ENCODE data around the gene TBC1D21.
A peak's percentile ranks its signal among the peaks of the same experiment; 100 is the strongest.

TBC1D21 gene

GRCh38 chr15:73862276-73862675, 11.1 kb upstream of the TBC1D21 start:
- no peak for DNase-seq

DNA sequence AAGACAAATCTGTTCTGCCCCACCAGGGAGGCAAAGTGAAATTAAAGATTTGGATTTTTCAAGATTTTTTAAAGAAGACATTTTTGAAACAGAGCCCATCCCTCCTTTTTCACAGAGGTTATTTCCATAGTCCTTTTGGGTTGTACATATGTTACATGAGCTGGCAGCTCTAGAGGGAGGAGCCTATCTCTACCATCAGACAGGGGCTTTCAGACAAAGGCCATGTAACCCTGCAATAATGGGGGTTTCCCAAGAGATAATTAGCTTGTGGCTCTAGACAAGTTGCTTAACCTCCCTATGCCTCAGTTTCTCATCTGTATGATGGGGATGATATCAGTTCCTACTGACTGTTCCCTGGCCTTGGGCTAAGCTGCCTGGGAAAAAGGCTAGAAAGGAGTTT, 8.0 kb upstream of the TBC1D21 start:
- DNase-seq = no peak

DNA sequence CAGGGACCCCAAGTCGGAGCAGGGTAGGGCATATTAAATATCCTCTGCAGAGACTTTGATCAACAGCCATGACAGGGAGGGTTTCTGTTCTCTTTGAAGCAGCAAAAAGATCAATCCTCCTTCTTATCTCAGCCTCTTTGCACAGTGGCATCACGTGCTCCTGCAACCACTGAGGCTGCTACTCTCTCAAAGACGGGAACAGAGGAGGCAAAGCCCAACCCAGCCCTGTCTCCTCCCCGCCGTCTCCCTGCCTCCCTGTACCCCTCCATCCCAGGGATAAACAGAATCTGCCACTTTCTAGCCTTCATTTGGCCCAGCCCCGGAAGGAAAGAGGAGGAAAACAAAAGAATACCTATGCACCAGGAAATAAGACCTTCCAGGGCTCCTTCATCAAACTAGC, 7.5 kb upstream of the TBC1D21 start:
- no peak for DNase-seq

DNA sequence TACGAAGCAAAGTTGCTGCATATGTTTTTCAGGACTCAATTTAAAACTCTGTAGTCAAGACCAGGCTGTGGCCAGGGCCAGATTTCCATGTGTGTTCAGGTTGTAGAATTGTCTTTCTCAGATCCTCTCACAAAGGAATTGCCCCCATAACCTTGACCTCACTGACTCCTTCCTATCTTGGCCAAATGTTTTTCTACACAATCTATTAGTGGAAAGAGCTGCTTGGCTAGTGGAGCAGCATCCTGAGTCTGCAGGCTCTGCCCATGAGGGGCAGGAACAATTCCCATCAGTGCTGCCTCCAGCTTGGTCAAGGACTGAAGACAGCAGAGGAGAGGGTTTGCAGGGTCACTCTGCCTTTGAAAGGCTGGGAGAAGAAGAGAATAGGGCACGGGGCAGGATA, 6.9 kb upstream of the TBC1D21 start:
- no peak for DNase-seq

GRCh38 chr15:73866881-73867410, 6.4 kb upstream of the TBC1D21 start:
- DNase-seq = no peak

GRCh38 chr15:73867426-73867825, 5.9 kb upstream of the TBC1D21 start:
- no peak for DNase-seq

- DNase-seq = no peak
Observed at GRCh38 chr15:73867956-73868355, 5.4 kb upstream of the TBC1D21 start.

DNA sequence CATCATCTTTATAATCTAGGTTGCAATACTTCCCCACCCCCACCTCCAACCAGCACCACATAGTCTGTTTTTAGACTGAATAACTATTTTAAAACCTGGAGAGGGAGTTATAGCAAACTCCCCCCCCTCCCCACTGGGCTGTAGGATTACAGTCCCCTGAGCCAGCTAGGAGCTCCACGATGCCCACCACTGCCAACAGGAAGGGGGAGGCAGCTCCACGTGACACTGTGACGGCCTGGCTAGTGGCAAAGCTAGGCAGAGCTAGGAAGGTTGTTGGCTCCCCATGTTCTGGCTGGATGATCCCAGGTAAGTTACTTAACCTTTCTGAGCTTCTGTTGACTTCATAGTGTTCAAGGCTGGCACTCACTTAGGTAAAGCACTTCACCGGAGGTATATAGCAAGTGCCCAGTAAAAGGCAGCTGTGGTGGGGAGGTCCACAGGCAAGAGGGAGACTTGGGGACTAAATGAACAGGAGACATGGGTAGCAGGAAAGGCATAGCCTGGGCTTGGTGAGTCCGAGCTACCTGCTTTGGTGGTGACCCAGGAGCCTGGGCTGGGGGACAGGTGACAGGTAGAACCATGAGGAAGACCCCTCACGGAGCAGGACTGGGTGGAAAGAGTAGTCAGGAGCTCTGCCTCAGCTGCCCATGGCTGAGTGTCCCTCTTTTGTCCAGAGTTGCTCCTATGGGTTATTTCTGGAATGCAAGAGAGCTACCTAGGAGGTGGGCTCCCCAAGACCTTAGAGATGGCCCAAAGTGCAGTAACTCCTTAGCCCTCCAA, 4.0 kb upstream of the TBC1D21 start:
- no peak for DNase-seq

- DNase-seq = no peak
Observed at GRCh38 chr15:73870700-73871408, 2.5 kb upstream of the TBC1D21 start.

- DNase-seq = no peak
Observed at GRCh38 chr15:73872346-73872745, 1.0 kb upstream of the TBC1D21 start.

DNA sequence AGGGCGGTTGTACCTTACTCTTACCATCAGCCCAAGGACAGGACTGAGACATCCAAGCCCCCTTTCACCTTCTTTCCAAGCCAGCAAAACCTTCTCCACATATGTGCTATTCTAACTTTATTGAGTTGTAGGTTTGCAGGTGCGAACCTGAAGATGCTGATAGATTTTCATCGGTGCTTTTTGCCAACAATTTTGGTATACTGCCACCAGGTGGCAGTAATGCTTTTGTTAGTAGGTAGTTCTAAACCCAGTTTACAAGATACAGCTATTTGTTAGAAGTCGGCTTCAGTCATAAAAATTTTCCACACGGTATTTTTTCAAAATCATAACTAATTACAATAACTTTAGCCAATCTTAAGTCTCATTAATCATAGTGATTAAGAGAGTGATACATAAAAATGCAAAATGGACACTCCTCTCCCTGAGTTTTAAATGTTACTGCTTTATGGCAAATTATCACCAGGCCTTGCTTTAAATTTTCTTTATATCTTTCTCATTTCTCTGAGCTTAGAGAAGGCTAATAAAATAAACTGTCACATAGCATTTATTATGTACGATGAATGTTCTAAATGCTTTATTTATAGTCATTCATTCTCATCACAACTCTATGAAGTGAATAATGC, 636 bp downstream of the TBC1D21 start:
- DNase-seq = peak; percentile 10

- no peak for DNase-seq
Observed at GRCh38 chr15:73879426-73879825, 6.1 kb downstream of the TBC1D21 start.

DNA sequence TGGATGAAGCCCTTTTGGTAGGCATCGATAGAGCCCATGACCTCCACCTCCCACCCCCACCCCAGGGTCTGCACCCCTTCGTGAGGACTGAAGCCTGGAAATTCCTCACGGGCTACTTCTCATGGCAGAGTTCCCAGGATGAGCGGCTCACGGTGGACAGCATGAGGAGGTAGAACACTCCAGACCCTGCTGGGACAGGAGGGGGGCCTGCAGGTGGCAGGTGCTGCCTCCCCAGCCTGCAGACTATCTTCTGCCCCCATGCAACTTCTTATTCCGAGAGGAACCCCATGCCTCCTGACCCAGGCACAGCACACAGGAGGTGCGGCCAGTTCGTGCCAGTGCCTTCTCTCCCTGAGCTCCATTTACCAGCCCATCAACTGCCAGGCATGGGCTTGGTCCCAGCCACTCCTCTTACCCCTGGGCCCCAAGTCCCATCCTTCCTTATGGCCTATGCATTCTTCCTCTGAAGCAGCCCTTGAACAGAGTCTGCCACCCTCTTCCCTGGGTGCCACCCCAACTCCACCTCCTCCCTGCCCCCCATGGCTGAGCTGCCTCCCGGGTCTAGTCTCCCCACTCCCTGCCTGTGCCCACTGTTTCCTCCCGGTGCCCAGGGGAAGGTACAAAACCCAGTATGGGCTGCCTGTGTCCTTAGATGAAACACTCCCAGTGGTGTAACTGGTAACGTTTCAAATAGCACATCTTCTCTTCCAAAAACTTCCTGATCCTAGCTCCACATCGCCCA, 8.4 kb downstream of the TBC1D21 start:
- no peak for DNase-seq

- no peak for DNase-seq
Observed at GRCh38 chr15:73882761-73883419, 9.5 kb downstream of the TBC1D21 start.

DNA sequence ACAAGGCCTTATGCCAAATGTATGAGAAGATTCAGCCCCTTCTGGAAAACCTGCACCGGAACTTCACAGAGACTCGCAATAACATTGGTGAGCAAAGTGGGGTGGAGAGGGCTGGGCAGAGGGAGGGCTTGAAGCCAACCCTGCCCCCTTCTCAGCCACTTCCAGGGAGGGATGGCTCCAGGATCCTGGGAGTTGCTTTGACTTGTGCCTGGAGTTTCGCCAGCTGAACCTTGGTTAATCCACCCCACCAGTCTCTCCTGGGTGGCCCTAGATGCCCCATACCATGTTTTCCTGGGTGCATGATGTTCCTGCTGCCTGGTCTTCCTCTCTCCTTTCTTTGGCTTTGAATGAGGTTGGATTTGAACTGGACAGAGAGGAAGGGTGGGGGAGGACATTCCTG, 10.8 kb downstream of the TBC1D21 start:
- no peak for DNase-seq

- no peak for DNase-seq
Observed at GRCh38 chr15:73885954-73886700, 12.8 kb downstream of the TBC1D21 start.

GRCh38 chr15:73886717-73887345, 13.5 kb downstream of the TBC1D21 start:
- DNase-seq = no peak

DNA sequence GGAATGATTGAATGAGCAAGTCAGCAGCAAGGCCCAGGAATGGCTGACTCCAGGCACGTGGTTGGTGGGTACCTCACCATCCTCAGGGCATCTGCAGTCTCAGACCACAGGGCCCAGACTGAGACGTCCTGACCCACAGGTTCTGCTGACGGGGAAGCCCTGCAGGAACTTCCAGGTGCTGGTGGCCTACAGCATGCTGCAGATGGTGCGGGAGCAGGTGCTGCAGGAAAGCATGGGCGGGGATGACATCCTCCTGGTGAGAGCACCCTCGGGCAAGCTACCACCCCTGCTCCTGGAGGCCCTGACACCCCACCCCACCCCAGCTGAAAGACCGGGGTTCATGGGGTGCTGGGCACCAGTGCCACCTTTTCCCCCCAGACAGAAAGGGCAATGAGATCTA, 14.1 kb downstream of the TBC1D21 start:
- no peak for DNase-seq

- DNase-seq = no peak
Observed at GRCh38 chr15:73888224-73889041, 15.1 kb downstream of the TBC1D21 start.

DNA sequence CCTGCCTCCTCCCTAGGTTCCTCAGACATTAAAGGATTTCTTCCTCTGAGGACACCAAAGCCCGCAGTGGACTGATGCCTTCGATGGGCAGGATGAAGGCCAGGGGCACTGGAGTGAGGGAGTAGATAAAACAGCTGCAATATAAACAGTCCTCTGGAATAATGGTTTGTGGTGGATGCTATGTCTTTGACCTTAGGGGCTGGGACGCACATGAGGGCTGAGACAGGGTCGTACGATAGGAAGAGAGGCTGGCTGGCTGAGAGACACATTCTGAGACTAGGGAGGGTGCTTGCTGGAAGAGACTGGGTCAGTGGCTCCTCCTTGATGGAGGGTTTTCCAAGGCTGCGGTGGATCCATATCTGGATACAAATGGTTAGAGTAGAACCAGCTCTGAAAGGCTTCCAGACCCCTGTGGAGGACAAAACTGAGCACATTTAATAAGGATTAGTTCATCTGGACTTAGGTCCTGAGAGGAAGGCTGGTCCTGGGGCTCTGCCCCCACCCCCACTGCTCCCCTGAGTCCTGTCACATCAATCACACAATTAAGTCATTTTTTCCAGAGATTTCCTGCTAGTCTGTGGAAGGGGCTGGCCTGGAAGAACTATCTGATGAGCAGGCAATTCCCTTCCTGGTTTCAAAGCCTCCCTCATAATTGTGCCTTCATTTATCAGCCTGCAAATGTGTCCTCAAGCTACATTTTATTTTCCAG, 15.8 kb downstream of the TBC1D21 start:
- no peak for DNase-seq
